Ovary (tissue), 3 donors: Measurements from ENCODE around the gene AGBL4.

Experiments used
- CTCF ChIP-seq, 3 donors: fragments of 450-650 bp in 2 of 3; fragments of 200-600 bp in 1 of 3; IDR thresholded peaks; one replicate each; pipeline versions ENCODE4 v1.5.1 to v1.8.0; 2016 to 2022; ENCODE audit warnings: antibody characterized with exemption in 3 of 3, mild to moderate bottlenecking in 1 of 3
- POLR2A ChIP-seq: fragments of 450-650 bp; IDR thresholded peaks from one replicate; pipeline ENCODE4 v1.6.1; 2017; ENCODE audit warnings: antibody characterized with exemption, mild to moderate bottlenecking, moderate library complexity
- donor health status: DM: no; HTN: no; CAD: no.

GRCh38 chr1:48681476-48682305 is 1342.1 kb downstream of the AGBL4 start:
- TF ChIP-seq CTCF (IDR thresholded peaks at IDR 0.05) (no peak), POLR2A (no peak)
